Stimulated activated CD8-positive, alpha-beta memory T cell treated with anti-CD3 and anti-CD28 coated beads, Interleukin-15, amount 100 ng/mL, for 4 hours (primary cell): ENCODE measurements around the gene IL17D.
"Not testable (repeated sequence)": the region's sequence is repeated elsewhere in the genome, so short reads cannot be mapped to it uniquely, and the experiment has no call there.

Experiments
- DNase-seq, 2 donors: peaks; one replicate each; pipeline ENCODE4 v3.0.0-alpha.2; 2020; ENCODE audit warnings: low read depth in 2 of 2

IL17D gene

DNA sequence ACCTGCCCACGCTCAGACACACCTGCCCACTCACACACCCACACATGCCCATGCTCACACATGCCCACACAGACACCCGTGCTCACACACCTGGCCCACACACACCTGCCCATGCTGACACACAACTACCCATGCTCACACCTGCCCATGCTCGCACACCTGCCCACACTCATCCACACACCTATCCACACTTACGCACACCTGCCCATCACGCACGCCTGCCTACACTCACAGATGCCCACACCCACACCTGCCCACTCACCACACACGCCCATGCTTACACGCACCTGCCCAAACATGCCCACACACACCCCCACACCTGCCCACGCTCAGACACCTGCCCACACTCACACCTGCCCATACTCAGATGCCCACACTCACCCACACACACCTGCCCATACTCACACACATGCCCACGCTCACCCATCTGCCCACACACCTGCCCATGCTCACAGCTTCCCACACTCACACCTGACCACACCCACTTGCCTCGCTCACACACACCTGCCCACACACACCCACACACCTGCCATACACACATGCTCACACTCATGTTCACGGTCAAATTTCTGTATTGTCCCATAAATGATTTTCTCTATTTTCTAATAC lies 15.6 kb downstream of the IL17D start:
- DNase-seq: no peak

DNA sequence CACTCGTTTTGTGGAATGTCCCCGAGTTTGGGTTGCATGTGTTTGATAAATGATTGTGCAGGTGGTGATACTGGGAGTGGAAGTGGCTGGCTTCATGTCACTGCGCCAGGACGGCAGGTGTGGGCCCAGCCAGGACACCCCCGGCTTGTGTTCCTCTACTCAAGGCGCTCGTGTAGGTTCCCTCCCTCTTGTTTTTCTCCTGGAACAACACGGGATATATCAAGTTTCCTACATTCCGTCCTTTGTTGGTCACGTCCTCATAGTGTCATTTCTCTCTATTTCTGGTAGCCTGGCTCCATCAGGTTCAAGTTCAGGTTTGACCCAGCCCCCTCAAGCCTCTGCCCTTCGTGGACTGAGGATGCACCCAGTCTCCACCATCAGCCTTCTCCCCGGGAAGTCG lies 16.3 kb downstream of the IL17D start:
- no peak for DNase-seq

DNA sequence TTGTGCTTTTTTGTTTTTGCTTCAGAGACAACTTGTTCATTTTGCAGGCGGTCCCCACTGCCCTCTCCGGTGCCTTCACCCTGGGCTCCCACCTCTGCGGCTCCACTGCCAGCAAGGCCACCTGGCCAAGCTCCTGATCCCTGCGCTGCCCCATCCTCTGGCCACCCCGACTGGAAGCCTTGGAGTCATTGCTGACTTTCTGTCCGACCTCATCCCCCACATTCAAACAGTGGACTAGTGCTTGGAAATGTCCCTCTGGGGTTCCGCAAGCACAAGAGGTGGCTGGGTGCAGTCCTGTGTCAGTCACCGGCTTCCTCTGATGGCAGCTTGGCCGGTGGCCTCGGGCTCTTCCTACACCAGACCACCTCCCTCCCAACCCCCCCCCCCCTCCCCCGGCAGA lies 17.0 kb downstream of the IL17D start:
- no peak for DNase-seq

DNA sequence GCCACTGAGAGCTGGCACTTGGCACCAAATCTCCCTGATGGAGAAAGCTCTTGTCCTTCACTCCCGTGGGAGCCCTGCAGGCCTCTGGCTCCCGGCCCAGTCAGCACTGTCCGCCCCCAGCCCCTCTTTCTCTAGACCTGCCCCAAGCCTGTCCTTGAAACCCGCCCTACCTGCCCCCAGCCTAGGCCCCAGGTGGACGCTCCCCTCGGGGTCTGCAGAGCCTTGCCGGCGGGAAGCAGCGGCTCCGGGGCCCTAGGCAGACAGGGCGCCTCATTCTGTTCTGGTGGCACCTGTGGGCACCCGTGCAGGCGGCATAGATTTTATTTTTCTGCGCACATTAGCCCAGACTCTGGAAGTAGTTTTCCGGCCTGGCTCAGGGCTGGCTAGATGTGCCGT lies 17.6 kb downstream of the IL17D start:
- DNase-seq: no peak

DNA sequence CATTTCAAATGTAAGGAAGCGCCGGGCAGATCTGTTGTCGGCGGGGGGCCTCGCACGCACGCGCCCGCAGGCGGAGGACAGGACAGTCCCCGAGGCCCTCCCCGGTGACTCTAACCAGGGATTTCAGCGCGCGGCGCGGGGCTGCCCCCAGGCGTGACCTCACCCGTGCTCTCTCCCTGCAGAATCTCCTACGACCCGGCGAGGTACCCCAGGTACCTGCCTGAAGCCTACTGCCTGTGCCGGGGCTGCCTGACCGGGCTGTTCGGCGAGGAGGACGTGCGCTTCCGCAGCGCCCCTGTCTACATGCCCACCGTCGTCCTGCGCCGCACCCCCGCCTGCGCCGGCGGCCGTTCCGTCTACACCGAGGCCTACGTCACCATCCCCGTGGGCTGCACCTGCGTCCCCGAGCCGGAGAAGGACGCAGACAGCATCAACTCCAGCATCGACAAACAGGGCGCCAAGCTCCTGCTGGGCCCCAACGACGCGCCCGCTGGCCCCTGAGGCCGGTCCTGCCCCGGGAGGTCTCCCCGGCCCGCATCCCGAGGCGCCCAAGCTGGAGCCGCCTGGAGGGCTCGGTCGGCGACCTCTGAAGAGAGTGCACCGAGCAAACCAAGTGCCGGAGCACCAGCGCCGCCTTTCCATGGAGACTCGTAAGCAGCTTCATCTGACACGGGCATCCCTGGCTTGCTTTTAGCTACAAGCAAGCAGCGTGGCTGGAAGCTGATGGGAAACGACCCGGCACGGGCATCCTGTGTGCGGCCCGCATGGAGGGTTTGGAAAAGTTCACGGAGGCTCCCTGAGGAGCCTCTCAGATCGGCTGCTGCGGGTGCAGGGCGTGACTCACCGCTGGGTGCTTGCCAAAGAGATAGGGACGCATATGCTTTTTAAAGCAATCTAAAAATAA lies 18.2 kb downstream of the IL17D start:
- no peak for DNase-seq

DNA sequence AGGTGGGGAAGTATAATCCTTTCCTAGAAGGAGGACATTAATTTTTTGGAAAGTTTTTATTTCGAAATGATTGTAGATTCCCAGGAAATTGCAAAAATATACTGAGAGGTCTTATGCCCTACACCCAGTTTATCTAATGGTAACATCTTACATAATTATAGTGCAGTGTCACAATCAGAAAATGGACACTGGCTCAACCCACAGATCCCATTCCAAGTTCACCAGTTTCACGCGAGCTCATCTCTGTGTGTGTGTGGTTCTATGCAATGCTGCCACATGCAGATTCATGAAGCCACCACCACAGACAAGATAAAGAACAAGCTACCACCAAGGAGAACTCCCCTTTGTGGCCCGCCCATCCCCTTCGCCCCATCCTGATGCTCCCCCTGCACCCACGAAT lies 24.4 kb downstream of the IL17D start:
- no peak for DNase-seq

DNA sequence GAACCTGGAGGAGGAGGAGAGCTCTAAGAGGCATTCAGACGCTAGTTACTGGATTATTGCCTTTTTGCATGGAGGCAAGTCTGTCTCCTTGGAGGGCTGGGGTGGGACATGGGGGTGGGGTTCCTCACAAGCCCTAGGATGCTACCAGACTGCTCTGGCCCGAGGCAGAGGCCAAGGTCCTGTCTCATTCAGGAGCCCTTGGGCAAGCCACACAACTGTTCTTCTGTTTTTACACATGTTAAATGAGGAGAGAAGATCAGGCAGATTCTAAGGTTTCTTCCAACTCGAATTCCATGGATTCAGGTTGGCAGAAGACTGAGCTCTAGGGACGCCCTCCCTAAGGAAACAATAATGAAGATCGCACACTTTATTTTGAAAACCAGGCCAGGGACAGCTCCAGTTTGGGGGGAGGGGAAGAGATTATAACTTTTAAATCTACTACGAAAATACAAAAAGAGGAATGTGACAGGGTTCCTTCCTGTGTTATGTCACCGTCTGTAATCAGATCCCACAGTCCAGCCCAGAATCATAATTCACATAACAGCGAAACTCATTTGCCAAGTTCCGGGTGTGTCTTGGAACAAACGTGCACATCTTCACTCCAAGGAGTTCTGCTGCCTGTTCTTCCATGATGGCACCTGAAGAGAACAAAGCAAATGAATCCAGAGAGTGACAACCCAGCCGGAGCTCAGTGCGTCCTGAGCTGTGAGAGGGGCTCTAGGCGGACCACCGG lies 25.2 kb downstream of the IL17D start:
- DNase-seq: no peak

DNA sequence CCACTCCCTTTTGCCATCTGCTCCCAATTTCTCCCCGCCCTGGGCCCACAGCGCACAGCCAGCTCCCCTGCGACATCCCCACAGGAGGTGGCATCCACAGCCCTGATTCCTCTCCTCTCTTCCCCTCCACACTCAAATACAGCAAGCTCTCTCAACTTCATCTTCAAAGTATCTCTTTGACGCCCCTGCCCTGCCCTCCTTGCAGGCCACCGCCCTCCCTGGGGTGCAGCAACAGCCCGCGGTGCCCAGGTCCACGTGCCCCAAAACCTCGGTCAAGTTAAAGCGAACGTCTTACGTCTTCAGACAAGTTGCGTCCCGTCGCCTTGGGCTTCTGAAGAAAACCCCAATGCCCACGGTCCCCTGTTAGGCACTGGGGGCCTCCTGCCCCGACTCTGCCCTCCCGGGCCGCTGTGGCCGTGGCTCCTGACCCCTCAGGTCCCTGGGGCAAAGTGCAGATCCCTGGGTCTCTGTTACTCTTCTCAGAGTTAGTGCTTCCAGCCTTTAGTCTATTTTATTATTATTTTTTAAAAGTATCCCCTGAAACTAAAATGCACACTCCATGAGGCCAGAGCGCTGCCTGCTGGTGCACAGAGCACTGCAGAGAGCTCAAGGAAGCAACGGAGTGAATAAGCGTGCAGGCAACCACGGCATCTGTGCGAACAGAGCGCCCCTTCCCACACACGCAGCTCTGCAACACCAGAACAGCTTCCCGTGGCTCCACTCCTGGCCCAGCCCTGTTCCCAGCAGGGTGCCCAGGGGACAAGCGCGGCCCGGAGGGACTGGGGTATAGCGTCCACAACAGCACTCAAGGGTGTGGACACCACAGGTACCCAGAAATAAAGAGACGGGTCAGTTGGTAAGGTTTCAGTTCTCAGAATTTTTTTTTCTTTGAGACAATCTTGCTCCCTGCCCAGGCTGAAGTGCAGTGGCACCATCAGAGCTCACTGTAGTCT lies 26.4 kb downstream of the IL17D start:
- no peak for DNase-seq

DNA sequence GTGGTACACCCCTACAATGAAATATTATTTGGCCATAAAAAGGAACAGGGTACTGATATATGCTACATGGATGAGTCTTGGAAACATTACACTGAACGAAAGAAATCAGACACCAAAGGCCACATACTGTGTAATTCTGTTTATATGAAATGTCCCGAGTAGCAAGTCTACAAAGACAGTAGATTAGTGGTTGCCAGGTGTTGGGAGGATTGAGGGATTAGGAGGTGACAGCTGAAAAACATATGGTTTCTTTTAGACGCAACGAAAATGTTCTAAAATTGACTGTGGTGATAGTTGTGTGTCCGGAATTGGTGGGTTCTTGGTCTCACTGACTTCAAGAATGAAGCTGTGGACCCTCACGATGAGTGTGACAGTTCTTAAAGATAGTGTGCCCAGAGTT lies 35.1 kb downstream of the IL17D start:
- DNase-seq: no peak

DNA sequence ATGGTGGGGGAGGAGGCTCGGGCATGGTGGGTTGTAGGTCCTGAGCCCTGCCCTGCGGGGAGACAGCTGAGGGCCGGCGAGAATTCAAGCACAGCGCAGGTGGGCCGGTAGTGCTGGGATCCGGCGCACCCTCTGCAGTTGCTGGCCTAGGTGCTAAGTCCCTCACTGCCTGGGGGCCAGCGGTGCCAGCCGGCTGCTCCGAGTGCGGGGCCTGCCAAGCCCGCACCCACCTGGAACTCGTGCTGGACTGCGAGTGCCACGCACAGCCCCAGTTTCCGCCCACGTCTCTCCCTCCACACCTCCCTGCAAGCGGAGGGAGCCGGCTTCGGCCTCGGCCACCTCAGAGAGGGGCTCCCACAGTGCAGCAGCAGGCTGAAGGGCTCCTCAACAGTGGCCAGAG lies 36.5 kb downstream of the IL17D start:
- DNase-seq: no peak

DNA sequence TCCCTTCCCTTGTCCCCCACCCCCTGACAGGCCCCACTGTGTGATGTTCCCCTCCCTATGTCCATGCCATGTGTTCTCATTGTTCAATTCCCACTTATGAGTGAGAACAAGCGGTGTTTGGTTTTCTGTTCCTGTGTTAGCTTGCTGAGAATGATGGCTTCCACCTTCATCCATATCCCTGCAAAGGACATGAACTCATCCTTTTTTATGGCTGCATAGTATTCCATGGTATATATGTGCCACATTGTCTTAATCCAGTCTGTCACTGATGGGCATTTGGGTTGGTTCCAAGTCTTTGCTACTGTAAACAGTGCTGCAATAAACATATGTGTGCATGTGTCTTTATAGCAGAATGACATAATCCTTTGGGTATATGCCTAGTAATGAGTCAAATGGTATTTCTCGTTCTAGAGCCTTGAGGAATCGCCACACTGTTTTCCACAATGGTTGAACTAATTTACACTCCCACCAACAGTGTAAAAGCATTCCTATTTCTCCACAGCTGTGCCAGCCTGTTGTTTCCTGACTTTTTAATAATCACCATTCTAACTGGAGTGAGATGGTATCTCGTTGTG lies 40.4 kb downstream of the IL17D start:
- not testable (repeated sequence) for DNase-seq

DNA sequence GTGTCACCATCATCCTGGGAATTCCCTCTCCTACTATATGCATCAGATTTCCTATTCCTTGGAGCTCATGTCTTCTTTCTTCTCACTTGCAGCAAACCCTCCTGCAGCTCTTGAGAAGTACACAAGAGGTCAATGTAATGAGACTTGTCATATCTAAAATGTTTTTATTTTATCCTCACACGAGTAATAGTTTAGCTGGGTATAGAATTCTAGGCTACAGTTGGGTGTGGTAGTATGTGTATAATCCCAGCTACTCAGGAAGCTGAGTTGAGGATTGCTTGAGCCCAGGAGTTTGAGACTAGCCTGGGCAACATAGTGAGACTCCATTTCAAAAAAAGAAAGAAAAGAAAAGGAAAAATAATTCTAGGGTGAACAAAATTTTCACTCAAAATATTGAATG lies 45.9 kb downstream of the IL17D start:
- no peak for DNase-seq

DNA sequence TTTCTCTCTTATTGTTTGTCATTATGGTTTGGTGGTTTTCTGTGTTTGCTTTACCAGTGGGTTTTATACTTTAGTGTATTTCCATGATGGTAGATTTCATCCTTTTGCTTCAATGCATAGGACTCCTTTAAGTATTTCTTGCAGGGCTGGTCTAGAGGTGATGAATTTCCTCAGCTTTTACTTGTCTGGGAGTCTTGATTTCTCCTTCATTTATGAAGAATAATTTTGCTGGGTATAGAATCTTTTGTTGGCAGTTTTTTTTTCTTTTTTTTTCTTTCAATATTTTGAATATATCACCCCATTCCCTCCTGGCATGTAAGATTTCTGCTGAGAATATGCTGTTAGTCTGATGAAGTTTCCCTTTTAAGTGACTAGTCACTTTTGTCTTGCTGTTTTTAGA lies 50.5 kb downstream of the IL17D start:
- no peak for DNase-seq

DNA sequence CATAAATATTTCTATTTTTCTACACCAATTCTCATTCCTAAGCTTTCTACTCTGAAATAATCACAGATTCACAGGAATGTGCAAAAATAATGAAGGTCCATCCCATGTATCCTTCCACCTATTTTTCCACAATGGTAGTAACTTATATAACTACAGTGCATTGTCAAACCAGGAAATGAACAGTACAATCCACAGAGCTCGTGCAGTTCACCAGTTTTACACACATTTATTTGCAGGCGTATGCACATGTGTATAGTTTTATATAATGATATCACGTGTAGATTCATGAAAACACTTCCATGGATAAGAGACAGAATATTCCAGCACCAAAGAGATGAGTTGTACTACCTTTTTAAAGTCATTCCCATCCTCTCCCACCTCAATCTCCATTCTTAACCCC lies 57.4 kb downstream of the IL17D start:
- no peak for DNase-seq

DNA sequence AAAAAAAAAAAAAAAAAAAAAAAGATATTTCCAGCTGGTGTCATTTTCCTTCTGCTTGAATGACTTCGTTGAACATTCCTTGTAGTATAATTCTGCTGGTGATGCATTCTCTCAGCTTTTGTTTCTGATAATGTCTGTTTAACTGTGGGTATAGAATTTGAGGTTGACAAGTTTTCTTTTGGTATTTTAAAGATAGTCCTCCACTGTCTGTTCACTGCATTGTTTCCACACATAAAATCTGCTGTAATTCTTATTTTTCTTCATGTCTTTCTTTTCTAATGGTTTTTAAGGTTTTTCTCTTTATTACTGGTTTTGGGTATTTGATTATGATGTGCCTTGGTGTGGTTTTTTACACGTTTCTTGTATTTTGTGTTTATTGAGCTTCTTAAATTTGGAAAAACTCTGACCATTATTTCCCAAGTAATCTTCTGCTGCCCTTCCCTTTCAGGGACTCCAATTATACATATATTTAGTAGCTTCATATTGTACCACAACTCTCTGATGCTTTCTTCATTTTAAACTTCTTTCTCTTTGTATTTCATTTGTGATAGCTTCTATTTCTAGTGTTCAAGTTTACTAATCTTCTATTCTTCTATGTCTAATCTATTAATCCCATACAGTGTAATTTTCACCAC lies 63.9 kb downstream of the IL17D start:
- no peak for DNase-seq

DNA sequence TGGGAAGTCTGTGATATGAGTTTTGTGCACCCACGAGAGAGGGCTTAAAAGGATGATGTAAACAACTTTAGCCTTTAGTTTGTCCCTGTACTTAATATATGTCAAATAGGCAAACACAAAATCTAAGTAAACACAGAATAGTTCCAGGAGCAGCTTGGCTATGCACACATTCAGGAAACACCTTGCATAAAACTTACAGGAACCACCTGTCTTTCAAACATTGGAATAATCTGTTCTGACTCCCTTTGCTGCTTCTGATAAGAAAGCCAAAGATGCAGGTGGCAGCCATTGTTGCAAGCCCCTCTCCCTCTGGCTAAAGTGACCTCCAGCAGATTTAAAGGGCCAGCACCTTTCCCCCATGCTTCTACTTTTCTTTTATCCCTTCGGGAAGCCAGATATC lies 65.6 kb downstream of the IL17D start:
- no peak for DNase-seq

DNA sequence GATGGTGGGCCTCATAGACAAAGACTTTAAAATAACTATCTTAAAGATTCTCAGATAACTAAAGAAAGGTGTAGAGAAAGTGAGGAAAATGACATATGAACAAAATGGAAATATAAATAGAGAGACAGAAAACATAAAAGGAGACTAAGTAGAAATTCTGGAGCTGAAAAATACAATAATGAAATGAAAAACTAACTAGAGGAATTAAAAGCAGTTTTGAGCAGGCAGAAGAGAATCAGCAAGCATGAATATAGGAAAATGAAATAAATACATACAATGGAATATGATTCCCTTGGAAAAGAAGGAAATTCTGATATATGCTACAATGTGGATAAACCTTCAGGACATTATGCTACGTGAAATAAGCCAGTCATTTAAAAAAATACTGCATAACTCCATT lies 66.3 kb downstream of the IL17D start:
- DNase-seq: no peak
